Neural progenitor cell (in vitro differentiated cells): ENCODE data around the gene DDAH2. TPM values are rescaled to one million over a fixed set of nuclear protein-coding genes. Genes with fewer than 3 reads are reported as not detected.

Source experiments
- DNase-seq: peaks from one replicate; pipeline ENCODE4 v3.0.0-alpha.2; 2016; ENCODE audit warnings: low spot score
- H2AFZ ChIP-seq: fragments of 200-600 bp; sonication (generic); replicated peaks from 2 replicates; pipeline ENCODE4 v1.6.1; 2016; ENCODE audit warnings: antibody characterized with exemption
- H3F3A ChIP-seq: fragments of 200-600 bp; sonication (generic); 2 replicates; pipeline ENCODE4 v1.6.1; 2016; ENCODE audit warnings: antibody characterized with exemption, low read depth
- H3K27ac ChIP-seq: fragments of 200-600 bp; sonication (generic); 2 replicates; pipeline ENCODE4 v1.5.1; 2016; ENCODE audit warnings: mild to moderate bottlenecking
- H3K27me3 ChIP-seq: fragments of 200-600 bp; sonication (generic); 2 replicates; pipeline ENCODE4 v1.6.1; 2016; ENCODE audit warnings: mild to moderate bottlenecking, moderate library complexity
- H3K36me3 ChIP-seq: fragments of 200-600 bp; sonication (generic); 2 replicates; pipeline ENCODE4 v1.5.1; 2016
- H3K4me1 ChIP-seq: fragments of 200-600 bp; sonication (generic); 2 replicates; pipeline ENCODE4 v1.6.1; 2016; ENCODE audit warnings: mixed run types
- H3K4me2 ChIP-seq: fragments of 200-600 bp; sonication (generic); 2 replicates; pipeline ENCODE4 v1.6.1; 2016
- H3K4me3 ChIP-seq: fragments of 200-600 bp; sonication (generic); 2 replicates; pipeline ENCODE4 v1.5.1; 2016
- H3K79me2 ChIP-seq: fragments of 200-600 bp; sonication (generic); 2 replicates; pipeline ENCODE4 v1.6.1; 2016; ENCODE audit warnings: low read depth
- H3K9ac ChIP-seq: fragments of 200-600 bp; sonication (generic); 2 replicates; pipeline ENCODE4 v1.6.1; 2016
- H3K9me3 ChIP-seq: fragments of 200-600 bp; sonication (generic); 2 replicates; pipeline ENCODE4 v1.5.1; 2016; ENCODE audit warnings: low read depth
- H4K20me1 ChIP-seq: fragments of 200-600 bp; sonication (generic); 2 replicates; pipeline ENCODE4 v1.6.1; 2016; ENCODE audit warnings: low read depth
- H3K27ac Mint-ChIP-seq: 3 replicates; pipeline ENCODE4 v1.8.0; 2021; ENCODE audit warnings: mixed read lengths
- H3K27me3 Mint-ChIP-seq: 2 replicates; pipeline ENCODE4 v1.8.0; 2022; ENCODE audit warnings: low read depth, mild to moderate bottlenecking, inconsistent platforms, moderate library complexity, mixed read lengths; ENCODE audit not compliant: insufficient read depth
- H3K36me3 Mint-ChIP-seq: 3 replicates; pipeline ENCODE4 v1.8.0; 2021; ENCODE audit warnings: mixed read lengths
- H3K4me1 Mint-ChIP-seq: 3 replicates; pipeline ENCODE4 v1.8.0; 2021; ENCODE audit warnings: mixed read lengths
- H3K4me3 Mint-ChIP-seq: 3 replicates; pipeline ENCODE4 v1.8.0; 2021; ENCODE audit warnings: mild to moderate bottlenecking, moderate library complexity, mixed read lengths
- H3K9me3 Mint-ChIP-seq: 3 replicates; pipeline ENCODE4 v1.8.0; 2020; ENCODE audit warnings: mixed read lengths
- CTCF ChIP-seq: fragments of 200-600 bp; sonication (generic); IDR thresholded peaks from 2 replicates; pipeline ENCODE4 v1.5.1; 2017; ENCODE audit warnings: antibody characterized with exemption, mild to moderate bottlenecking
- EZH2 ChIP-seq: fragments of 200-600 bp; sonication (generic); IDR thresholded peaks from 2 replicates; pipeline ENCODE4 v1.6.1; 2017; ENCODE audit warnings: antibody characterized with exemption, mild to moderate bottlenecking, moderate library complexity
- EZH2phosphoT487 ChIP-seq: fragments of 200-600 bp; sonication (generic); IDR thresholded peaks from 2 replicates; pipeline ENCODE4 v1.6.1; 2017; ENCODE audit warnings: antibody characterized with exemption
- total RNA-seq: library from RNA; depleted of rRNA; stranded (reverse); fragments of >200 nt; gene quantifications from 2 replicates; pipeline ENCODE4 v1.2.3, GENCODE V29; 2015; ENCODE audit warnings: low replicate concordance

DDAH2 gene
- total RNA-seq, 1 donor from 2014 or later = 94.3 TPM

- peaks cover 19% of the 10 kb centered on the region for H3K4me1 Mint-ChIP-seq
- H3K27me3 Mint-ChIP-seq = peaks cover 2% of the 10 kb centered on the region
- no peaks in the 10 kb centered on the region for H3K36me3 ChIP-seq
- peak overlapping the region; percentile 87 for H3K4me2 ChIP-seq
- H3K4me3 ChIP-seq = peak overlapping the region; percentile 83
- H2AFZ ChIP-seq = no peak overlapping the region
- no peaks in the 10 kb centered on the region for H3K9me3 ChIP-seq
- H3K27me3 ChIP-seq = no peaks in the 10 kb centered on the region
- DNase-seq = no peak
- no peak overlapping the region for H3K27ac ChIP-seq
- H3K9ac ChIP-seq = peak overlapping the region; percentile 62
- peaks cover 32% of the 10 kb centered on the region for H3K79me2 ChIP-seq
- no peaks in the 10 kb centered on the region for H4K20me1 ChIP-seq
- H3F3A ChIP-seq = no peaks in the 10 kb centered on the region
- H3K4me3 Mint-ChIP-seq = peak overlapping the region; percentile 99
- H3K27ac Mint-ChIP-seq = peak overlapping the region; percentile 98
- no peaks in the 10 kb centered on the region for H3K9me3 Mint-ChIP-seq
- no peak for TF ChIP-seq EZH2
- TF ChIP-seq EZH2phosphoT487 = no peak
- H3K4me1 ChIP-seq = no peaks in the 10 kb centered on the region
- H3K36me3 Mint-ChIP-seq = peaks cover 9% of the 10 kb centered on the region
These were observed 27.3 kb downstream of the DDAH2 start for GRCh38 chr6:31701666-31702404.

GRCh38 chr6:31700740-31701401 is 28.2 kb downstream of the DDAH2 start:
- no peak overlapping the region for H3K27ac ChIP-seq

GRCh38 chr6:31697555-31697954 is 31.5 kb downstream of the DDAH2 start:
- no peaks in the 10 kb centered on the region for H4K20me1 ChIP-seq
- DNase-seq = no peak
- H3K4me1 ChIP-seq = no peaks in the 10 kb centered on the region
- TF ChIP-seq CTCF (no peak), EZH2 (no peak), EZH2phosphoT487 (no peak)
- H3K79me2 ChIP-seq = peaks cover 31% of the 10 kb centered on the region
- H3K36me3 Mint-ChIP-seq = peaks cover 18% of the 10 kb centered on the region
- H3K27me3 ChIP-seq = no peaks in the 10 kb centered on the region
- H3K27me3 Mint-ChIP-seq = no peaks in the 10 kb centered on the region
- H3K9me3 Mint-ChIP-seq = no peaks in the 10 kb centered on the region
- peaks cover 16% of the 10 kb centered on the region for H3K4me1 Mint-ChIP-seq
- no peak overlapping the region for H2AFZ ChIP-seq
- H3K27ac ChIP-seq = no peak overlapping the region
- H3K9me3 ChIP-seq = no peaks in the 10 kb centered on the region
- no peak overlapping the region for H3K4me3 ChIP-seq
- no peak overlapping the region for H3K27ac Mint-ChIP-seq
- no peak overlapping the region for H3K4me3 Mint-ChIP-seq
- no peak overlapping the region for H3K4me2 ChIP-seq
- no peak overlapping the region for H3K9ac ChIP-seq
- no peaks in the 10 kb centered on the region for H3F3A ChIP-seq
- no peaks in the 10 kb centered on the region for H3K36me3 ChIP-seq

More at GRCh38 chr6:31700740-31701401, 28.2 kb downstream of the DDAH2 start:
- peaks cover 32% of the 10 kb centered on the region for H3K79me2 ChIP-seq
- Mint-ChIP-seq H3K9me3 (no peaks in the 10 kb centered on the region), H3K36me3 (peaks cover 11% of the 10 kb centered on the region), H3K4me3 (peak overlapping the region; percentile 99), H3K27me3 (peaks cover 2% of the 10 kb centered on the region), H3K27ac (peak overlapping the region; percentile 11), H3K4me1 (peaks cover 19% of the 10 kb centered on the region)
- no peak overlapping the region for H2AFZ ChIP-seq
- no peak for TF ChIP-seq EZH2
- TF ChIP-seq CTCF = no peak
- TF ChIP-seq EZH2phosphoT487 = no peak
- H3K9ac ChIP-seq = no peak overlapping the region
- H4K20me1 ChIP-seq = no peaks in the 10 kb centered on the region
- H3K27me3 ChIP-seq = no peaks in the 10 kb centered on the region
- no peak overlapping the region for H3K4me3 ChIP-seq
- H3K36me3 ChIP-seq = no peaks in the 10 kb centered on the region
- DNase-seq = no peak
- no peaks in the 10 kb centered on the region for H3F3A ChIP-seq
- H3K4me2 ChIP-seq = no peak overlapping the region
- no peaks in the 10 kb centered on the region for H3K9me3 ChIP-seq
- no peaks in the 10 kb centered on the region for H3K4me1 ChIP-seq

GRCh38 chr6:31693535-31693934 is 35.6 kb downstream of the DDAH2 start:
- Histone ChIP-seq H3K27me3 (no peaks in the 10 kb centered on the region), H3K4me3 (no peak overlapping the region), H3K9me3 (no peaks in the 10 kb centered on the region), H2AFZ (no peak overlapping the region), H3K4me2 (no peak overlapping the region), H3K9ac (no peak overlapping the region), H3F3A (no peaks in the 10 kb centered on the region), H3K36me3 (no peaks in the 10 kb centered on the region), H4K20me1 (peaks cover 3% of the 10 kb centered on the region), H3K4me1 (no peaks in the 10 kb centered on the region), H3K27ac (no peak overlapping the region), H3K79me2 (no peaks in the 10 kb centered on the region)
- Mint-ChIP-seq H3K9me3 (no peaks in the 10 kb centered on the region), H3K4me3 (no peak overlapping the region), H3K36me3 (peaks cover 32% of the 10 kb centered on the region), H3K4me1 (no peaks in the 10 kb centered on the region), H3K27ac (no peak overlapping the region), H3K27me3 (no peaks in the 10 kb centered on the region)
- DNase-seq = no peak
- TF ChIP-seq EZH2 (no peak), EZH2phosphoT487 (no peak), CTCF (no peak)
